Measurements from ENCODE around the gene SIRT7. TPM values are rescaled to one million over a fixed set of nuclear protein-coding genes. Genes with fewer than 3 reads are reported as not detected.
A peak's percentile ranks its signal among the peaks of the same experiment; 100 is the strongest.

Gene SIRT7
- total RNA-seq, 3 donors from 2014 or later = 41.1 to 47.2 (median 46.3) TPM

DNA sequence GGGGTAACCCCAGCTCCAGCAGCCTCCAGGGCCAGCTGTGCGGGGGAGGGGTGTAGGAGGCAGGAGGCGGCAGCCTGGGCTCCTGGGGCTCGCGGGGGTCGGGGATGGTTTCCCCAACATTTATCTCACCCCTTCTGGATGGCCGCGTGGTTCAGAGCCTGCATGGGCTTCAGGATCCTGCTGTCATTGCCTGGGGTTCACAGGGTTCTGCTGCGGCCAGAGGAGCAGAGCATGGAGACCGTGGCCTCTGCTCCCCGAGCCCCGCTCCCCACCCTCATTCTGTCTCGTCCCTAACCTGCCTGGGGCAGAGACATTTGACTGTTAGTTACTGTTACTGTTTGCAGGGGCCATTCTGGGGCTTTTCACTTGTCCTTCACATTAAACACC lies 24.2 kb upstream of the SIRT7 start:
- no peak overlapping the region for H3K4me3 Mint-ChIP-seq
- DNase-seq = no peak

GRCh38 chr17:81941484-81942166 lies 23.6 kb upstream of the SIRT7 start:
- peaks cover 6% of the 10 kb centered on the region for H3K4me1 Mint-ChIP-seq (ENCODE audit: low read depth)
- peaks cover 2% of the 10 kb centered on the region for H3K27me3 Mint-ChIP-seq (ENCODE audit: low read depth)
- no peaks in the 10 kb centered on the region for H3K36me3 Mint-ChIP-seq (ENCODE audit: insufficient read depth)
- no peak overlapping the region for H3K4me3 Mint-ChIP-seq
- DNase-seq (peak; percentile 3), ATAC-seq (no peak)
- H3K9me3 Mint-ChIP-seq = no peaks in the 10 kb centered on the region

More for the DNA sequence above, 24.2 kb upstream of the SIRT7 start:
- no peak for ATAC-seq
- peaks cover 5% of the 10 kb centered on the region for H3K4me1 Mint-ChIP-seq (ENCODE audit: low read depth)
- no peaks in the 10 kb centered on the region for H3K9me3 Mint-ChIP-seq
- no peaks in the 10 kb centered on the region for H3K36me3 Mint-ChIP-seq (ENCODE audit: insufficient read depth)
- H3K27me3 Mint-ChIP-seq (ENCODE audit: low read depth) = peaks cover 2% of the 10 kb centered on the region

DNA sequence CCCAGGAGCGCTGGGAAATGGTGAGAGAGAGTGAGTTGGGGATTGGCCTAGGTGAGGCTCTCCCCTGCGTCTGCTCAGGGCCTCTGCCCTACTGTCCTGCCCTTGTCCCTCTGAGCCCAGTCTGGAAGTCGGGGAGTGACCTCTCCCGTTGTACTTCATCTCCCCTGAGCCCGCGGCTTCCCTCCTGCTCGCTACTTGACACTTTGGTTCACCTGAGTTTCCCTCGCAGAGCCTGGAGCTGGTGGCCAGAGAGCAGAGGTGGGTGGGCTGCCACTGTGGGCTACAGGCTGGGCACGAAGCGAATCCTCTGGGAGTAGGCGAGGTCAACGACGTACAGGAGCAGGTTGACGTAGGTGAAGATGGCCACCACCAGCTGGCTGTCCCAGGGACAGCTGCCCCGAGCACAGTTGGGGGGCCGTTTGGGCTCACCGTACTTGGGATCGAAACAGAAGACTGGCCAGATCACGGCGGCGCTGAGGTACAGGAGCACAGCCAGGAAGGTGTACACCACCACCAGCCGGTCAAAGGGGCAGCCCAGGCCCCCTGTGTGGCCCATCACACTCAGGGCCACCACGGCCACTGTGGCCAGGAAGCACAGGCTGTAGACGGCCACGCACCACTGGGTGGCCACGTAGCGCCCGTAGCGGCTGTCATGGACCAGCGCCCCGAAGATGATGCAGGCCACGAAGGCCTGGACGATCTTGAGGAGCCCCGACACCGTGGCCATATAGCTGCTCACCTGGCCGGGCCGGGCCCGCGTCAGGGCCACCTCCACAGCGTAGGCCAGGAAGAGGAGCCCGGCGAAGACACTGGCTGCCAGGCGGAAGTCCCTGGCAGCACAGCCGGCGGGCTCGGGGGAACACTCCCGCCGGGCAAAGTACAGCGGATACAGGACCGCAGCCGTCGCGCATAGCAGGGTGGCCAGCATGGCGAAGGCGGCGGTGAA lies 22.8 kb upstream of the SIRT7 start:
- Mint-ChIP-seq H3K27me3 (ENCODE audit: low read depth) (peaks cover 2% of the 10 kb centered on the region), H3K4me3 (no peak overlapping the region), H3K9me3 (no peaks in the 10 kb centered on the region), H3K4me1 (ENCODE audit: low read depth) (peaks cover 9% of the 10 kb centered on the region), H3K36me3 (ENCODE audit: insufficient read depth) (peaks cover 3% of the 10 kb centered on the region)
- no peak for ATAC-seq
- no peak for DNase-seq

DNA sequence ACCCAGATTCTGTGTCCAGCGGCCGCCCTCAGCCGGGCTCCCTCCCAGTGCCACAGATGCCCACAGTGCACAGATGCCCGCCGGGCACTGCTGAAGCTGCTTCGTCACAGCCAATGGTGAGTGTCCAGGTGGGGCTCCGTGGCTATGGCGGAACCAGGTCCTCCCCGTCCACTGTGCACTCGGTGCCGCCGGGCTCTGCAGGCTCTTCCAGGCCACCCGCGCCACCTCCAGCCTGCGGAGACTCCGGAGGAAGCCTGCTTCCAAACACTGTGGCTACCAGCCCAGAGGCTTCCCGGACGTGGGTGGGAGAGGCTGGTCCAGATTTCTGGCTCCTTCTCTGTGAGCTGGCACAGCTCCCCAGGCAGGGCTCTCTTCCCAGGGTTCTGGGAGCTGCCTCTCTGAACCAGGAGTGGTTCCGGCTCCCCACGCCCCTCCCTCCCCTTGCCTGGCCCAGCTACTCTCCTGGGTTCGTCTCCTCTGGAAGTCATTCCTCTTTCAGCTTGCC lies 22.0 kb upstream of the SIRT7 start:
- Mint-ChIP-seq H3K27me3 (ENCODE audit: low read depth) (peaks cover 2% of the 10 kb centered on the region), H3K36me3 (ENCODE audit: insufficient read depth) (peaks cover 7% of the 10 kb centered on the region), H3K4me1 (ENCODE audit: low read depth) (peaks cover 10% of the 10 kb centered on the region), H3K4me3 (no peak overlapping the region), H3K9me3 (no peaks in the 10 kb centered on the region)
- DNase-seq = no peak
- no peak for ATAC-seq

DNA sequence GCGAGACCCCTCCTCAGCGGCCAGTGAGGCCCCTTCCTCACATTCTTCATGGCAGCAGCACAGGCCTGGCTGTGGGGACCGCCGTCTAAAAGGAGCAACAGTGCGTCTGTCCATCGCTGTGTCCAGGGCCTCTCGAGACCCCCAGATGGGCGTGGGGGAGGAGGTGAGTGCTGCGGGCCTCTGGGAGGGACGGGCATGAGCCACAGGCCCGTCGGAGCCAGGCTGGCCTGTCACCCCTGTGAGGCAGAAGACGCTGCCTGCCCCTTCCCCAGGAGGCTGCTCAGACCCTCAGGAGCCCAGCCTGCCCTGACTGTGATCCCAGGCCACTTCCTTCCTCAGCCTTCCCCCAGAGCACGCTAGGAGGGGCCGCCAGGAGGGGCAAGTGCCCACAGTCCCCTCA lies 21.2 kb upstream of the SIRT7 start:
- ATAC-seq (no peak), DNase-seq (no peak)
- Mint-ChIP-seq H3K36me3 (ENCODE audit: insufficient read depth) (peaks cover 9% of the 10 kb centered on the region), H3K9me3 (no peaks in the 10 kb centered on the region), H3K27me3 (ENCODE audit: low read depth) (peaks cover 2% of the 10 kb centered on the region), H3K4me3 (no peak overlapping the region), H3K4me1 (ENCODE audit: low read depth) (peaks cover 10% of the 10 kb centered on the region)

DNA sequence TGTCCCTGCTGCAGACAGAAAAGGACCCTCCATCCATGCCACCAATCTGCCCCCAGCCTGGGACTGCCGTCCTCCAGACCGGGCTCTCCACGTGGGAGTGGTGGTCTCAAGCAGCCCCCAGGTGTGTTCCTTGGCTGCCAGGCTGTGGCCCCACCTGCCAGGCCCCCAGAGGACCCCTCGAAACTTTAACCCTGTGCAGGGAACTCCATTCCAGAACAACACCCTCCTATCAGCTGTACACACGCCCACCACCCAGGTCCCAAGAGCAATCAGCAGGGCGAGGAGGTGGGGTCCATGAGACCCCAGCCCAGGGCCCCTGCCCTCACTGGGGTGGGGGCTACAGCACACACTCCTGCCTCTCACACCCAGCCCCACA lies 17.7 kb upstream of the SIRT7 start:
- peak overlapping the region; percentile 87 for H3K4me3 Mint-ChIP-seq
- H3K36me3 Mint-ChIP-seq (ENCODE audit: insufficient read depth) = peaks cover 14% of the 10 kb centered on the region
- H3K27me3 Mint-ChIP-seq (ENCODE audit: low read depth) = peaks cover 11% of the 10 kb centered on the region
- ATAC-seq (no peak), DNase-seq (no peak)
- no peaks in the 10 kb centered on the region for H3K9me3 Mint-ChIP-seq
- peaks cover 10% of the 10 kb centered on the region for H3K4me1 Mint-ChIP-seq (ENCODE audit: low read depth)

DNA sequence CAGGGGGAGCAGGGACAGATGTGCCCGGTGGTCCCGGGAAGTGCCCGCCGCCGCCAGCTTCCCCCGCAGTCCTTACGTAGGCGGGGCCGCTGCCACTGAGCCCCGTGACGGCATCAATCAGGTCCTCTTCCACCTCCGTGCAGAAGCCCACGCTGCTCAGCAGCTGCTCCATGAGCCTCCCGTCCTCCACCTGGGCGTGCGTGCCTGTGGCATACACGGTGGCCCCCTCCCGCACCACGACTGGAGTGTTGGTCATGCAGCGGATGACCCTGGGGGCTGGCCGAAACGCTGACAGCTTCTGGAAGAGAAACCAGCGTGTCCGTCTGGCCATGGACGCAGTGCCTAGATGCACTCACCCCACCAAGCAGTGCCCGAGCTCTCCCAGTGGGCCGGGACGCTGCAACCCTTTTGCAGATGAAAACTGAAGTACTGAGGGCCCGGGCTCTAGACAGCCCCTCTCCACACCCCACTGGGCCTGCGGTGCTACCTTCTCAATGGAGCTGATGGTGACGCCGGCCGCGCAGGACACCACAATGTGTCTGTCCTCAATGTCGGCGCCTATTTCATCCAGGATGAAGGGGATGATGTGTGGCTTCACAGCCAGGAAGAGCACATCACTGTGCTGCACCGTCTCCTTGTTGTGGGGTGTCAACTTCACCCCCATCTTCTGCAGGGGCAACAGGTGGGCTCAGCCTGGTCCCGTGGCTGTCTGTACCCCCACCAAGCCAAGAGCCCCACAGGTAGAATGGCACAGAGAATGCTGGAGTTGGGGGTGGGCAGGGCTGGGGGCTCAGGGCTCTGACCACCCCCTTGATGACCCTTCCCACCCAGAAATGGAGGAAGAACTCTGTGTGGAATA lies 17.1 kb upstream of the SIRT7 start:
- H3K4me1 Mint-ChIP-seq (ENCODE audit: low read depth) = peaks cover 10% of the 10 kb centered on the region
- DNase-seq (no peak), ATAC-seq (no peak)
- peaks cover 9% of the 10 kb centered on the region for H3K27me3 Mint-ChIP-seq (ENCODE audit: low read depth)
- no peaks in the 10 kb centered on the region for H3K9me3 Mint-ChIP-seq
- H3K4me3 Mint-ChIP-seq = peak overlapping the region; percentile 87
- peaks cover 14% of the 10 kb centered on the region for H3K36me3 Mint-ChIP-seq (ENCODE audit: insufficient read depth)

DNA sequence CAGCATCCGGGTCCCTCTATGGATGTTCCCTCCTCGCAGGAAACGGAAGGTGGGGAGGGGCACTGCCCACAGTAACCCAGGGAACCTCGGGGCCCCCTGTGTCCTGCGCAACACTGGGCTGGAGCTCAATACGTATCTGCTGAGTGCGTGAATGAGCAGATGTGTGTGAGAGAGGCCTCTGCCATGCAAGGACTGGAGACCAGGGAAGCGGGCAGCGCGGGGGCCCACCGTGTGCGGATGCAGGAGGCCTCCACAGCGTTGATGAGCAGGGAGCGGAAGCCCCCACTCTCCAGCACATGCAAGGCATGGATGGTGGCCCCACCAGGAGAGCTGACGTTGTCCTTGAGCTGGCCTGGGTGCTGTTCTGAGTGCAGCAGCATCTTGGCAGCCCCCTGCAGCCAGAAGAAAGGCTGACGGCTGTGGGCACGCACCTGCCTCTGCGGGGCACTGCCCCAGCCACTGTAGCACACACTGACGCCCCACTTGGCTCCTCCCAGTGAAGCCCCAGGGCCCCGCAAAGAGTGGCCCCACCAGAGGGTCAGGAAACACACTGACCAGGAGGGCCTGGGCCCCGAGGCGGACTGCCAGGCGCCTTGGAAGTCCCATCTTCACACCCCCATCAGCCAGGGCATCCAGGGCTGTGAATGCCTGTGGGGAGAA lies 16.3 kb upstream of the SIRT7 start:
- ATAC-seq = no peak
- peaks cover 14% of the 10 kb centered on the region for H3K36me3 Mint-ChIP-seq (ENCODE audit: insufficient read depth)
- peaks cover 15% of the 10 kb centered on the region for H3K27me3 Mint-ChIP-seq (ENCODE audit: low read depth)
- no peaks in the 10 kb centered on the region for H3K9me3 Mint-ChIP-seq
- no peak for DNase-seq
- no peak overlapping the region for H3K4me3 Mint-ChIP-seq
- peaks cover 10% of the 10 kb centered on the region for H3K4me1 Mint-ChIP-seq (ENCODE audit: low read depth)

DNA sequence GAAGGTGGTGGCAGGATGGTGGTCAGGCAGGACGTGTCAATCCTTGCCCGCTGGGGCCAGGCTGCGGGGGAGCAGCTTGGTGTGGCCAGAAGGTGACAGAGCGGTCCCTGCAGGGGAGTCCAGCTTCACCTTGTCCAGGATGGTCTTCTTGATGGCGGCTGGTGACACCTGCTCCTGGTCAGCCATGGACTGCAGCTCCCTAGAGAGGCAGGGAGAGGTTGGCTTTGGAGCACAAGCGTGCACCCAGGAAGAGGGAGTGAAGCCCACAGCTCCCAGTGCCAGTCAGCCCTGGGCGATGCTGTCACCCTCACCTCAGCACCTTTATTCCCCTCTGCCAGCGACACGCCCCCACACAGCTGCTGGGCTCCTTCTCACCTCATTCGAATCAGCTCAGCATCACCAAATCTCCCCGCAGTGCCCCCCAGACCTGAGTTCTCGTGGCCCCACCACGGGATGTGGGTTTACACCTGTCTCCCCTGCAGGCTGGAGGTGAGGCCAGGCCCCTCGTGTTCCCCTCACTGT lies 15.3 kb upstream of the SIRT7 start:
- H3K9me3 Mint-ChIP-seq = no peaks in the 10 kb centered on the region
- peaks cover 10% of the 10 kb centered on the region for H3K4me1 Mint-ChIP-seq (ENCODE audit: low read depth)
- ATAC-seq (no peak), DNase-seq (no peak)
- H3K27me3 Mint-ChIP-seq (ENCODE audit: low read depth) = peaks cover 19% of the 10 kb centered on the region
- H3K4me3 Mint-ChIP-seq = no peak overlapping the region
- H3K36me3 Mint-ChIP-seq (ENCODE audit: insufficient read depth) = peaks cover 14% of the 10 kb centered on the region

DNA sequence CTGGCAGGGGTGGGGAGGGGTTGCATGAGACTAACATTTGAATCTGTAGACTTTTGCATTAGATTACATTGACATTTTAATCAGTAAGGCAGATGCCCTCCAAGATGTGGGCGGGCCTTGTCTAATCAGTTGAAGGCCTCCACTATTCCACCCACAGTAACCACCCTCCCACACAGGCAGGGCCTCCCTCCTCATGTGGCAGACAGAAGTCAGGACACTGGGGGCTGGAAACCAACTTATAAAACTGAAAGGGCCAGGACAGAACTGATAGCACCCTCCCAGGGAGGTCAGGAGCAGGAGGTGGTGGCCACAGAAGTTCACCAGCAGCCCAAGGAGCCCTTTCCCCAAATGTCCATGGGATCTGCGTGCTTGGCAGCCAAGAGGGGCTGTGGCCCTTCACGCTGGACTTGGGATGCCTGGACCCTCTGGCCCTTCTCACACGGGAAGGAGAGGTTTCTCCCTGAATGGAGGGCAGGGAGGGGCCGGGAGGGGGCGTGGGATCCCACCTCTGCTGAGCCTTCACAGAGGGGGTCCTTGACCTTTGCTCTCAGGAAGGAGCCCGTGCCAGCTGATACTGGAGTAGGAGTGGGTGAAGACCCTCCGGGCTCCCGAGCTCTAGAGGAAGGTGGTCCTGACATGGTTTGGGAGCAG lies 14.5 kb upstream of the SIRT7 start:
- DNase-seq (no peak), ATAC-seq (no peak)

GRCh38 chr17:81931557-81932332 lies 13.8 kb upstream of the SIRT7 start:
- H3K36me3 Mint-ChIP-seq (ENCODE audit: insufficient read depth) = peaks cover 14% of the 10 kb centered on the region
- H3K27me3 Mint-ChIP-seq (ENCODE audit: low read depth) = peaks cover 19% of the 10 kb centered on the region
- peaks cover 5% of the 10 kb centered on the region for H3K4me1 Mint-ChIP-seq (ENCODE audit: low read depth)
- ATAC-seq = no peak
- H3K4me3 Mint-ChIP-seq = no peak overlapping the region
- DNase-seq = no peak
- H3K9me3 Mint-ChIP-seq = no peaks in the 10 kb centered on the region

More for the DNA sequence above, 14.5 kb upstream of the SIRT7 start:
- Mint-ChIP-seq H3K4me1 (ENCODE audit: low read depth) (peaks cover 5% of the 10 kb centered on the region), H3K36me3 (ENCODE audit: insufficient read depth) (peaks cover 14% of the 10 kb centered on the region), H3K4me3 (no peak overlapping the region), H3K9me3 (no peaks in the 10 kb centered on the region), H3K27me3 (ENCODE audit: low read depth) (peaks cover 19% of the 10 kb centered on the region)

GRCh38 chr17:81931189-81931556 lies 13.2 kb upstream of the SIRT7 start:
- Mint-ChIP-seq H3K9me3 (no peaks in the 10 kb centered on the region), H3K4me1 (ENCODE audit: low read depth) (peaks cover 5% of the 10 kb centered on the region), H3K4me3 (no peak overlapping the region), H3K36me3 (ENCODE audit: insufficient read depth) (peaks cover 14% of the 10 kb centered on the region), H3K27me3 (ENCODE audit: low read depth) (peaks cover 19% of the 10 kb centered on the region)
- DNase-seq = no peak
- no peak for ATAC-seq

All from activated T-cell treated with anti-CD3 and anti-CD28 coated beads, Interleukin-2, amount 50 U/mL, for 4 hours (primary cell).